HepG2 (cell line): ENCODE results near the gene HCFC1R1. TPM values are rescaled to one million over a fixed set of nuclear protein-coding genes. Genes with fewer than 3 reads are reported as not detected.

Experiments used
- ATAD3A ChIP-seq: sonication (generic); formaldehyde crosslinking; IDR thresholded peaks from 2 replicates; pipeline ENCODE4 v1.4.0; 2020; ENCODE audit warnings: missing genetic modification reagents
- BCL6 ChIP-seq: IDR thresholded peaks from 2 replicates; pipeline ENCODE4 v1.6.1; 2016; ENCODE audit warnings: missing genetic modification reagents, missing compliant biosample characterization
- IRX3 ChIP-seq: sonication (generic); formaldehyde crosslinking; IDR thresholded peaks from 2 replicates; pipeline ENCODE4 v1.8.1; 2023; ENCODE audit warnings: mild to moderate bottlenecking, low read depth, missing genetic modification reagents, borderline replicate concordance
- MEF2D ChIP-seq: sonication (generic); formaldehyde crosslinking; IDR thresholded peaks from 2 replicates; pipeline ENCODE4 v1.5.1; 2020; ENCODE audit warnings: mild to moderate bottlenecking, missing genetic modification reagents
- PAXIP1 ChIP-seq: sonication (generic); formaldehyde crosslinking; conservative IDR thresholded peaks from 2 replicates; pipeline ENCODE4 v1.4.0; 2020; ENCODE audit warnings: mild to moderate bottlenecking, missing genetic modification reagents, moderate library complexity
- POGZ ChIP-seq: sonication (generic); formaldehyde crosslinking; IDR thresholded peaks from 2 replicates; pipeline ENCODE4 v1.4.0; 2020; ENCODE audit warnings: mild to moderate bottlenecking, missing genetic modification reagents
- RNF219 ChIP-seq: sonication (generic); formaldehyde crosslinking; IDR thresholded peaks from 2 replicates; pipeline ENCODE4 v1.5.0; 2020; ENCODE audit warnings: mild to moderate bottlenecking, missing genetic modification reagents
- SETDB1 ChIP-seq: sonication (generic); formaldehyde crosslinking; IDR thresholded peaks from 2 replicates; pipeline ENCODE4 v1.5.1; 2020; ENCODE audit warnings: missing genetic modification reagents, mild to moderate bottlenecking, borderline replicate concordance
- SOX5 ChIP-seq: IDR thresholded peaks from 2 replicates; pipeline ENCODE4 v1.6.1; 2016; ENCODE audit warnings: borderline replicate concordance
- SRY ChIP-seq: sonication (generic); formaldehyde crosslinking; IDR thresholded peaks from 2 replicates; pipeline ENCODE4 v1.8.0; 2022; ENCODE audit warnings: mild to moderate bottlenecking, missing genetic modification reagents
- YY1 ChIP-seq: IDR thresholded peaks from 2 replicates; pipeline ENCODE4 v1.6.1; 2011; ENCODE audit warnings: low read length, low read depth, moderate library complexity, mild to moderate bottlenecking; ENCODE audit not compliant: insufficient read depth, insufficient replicate concordance
- ZBTB4 ChIP-seq: sonication (generic); formaldehyde crosslinking; IDR thresholded peaks from 2 replicates; pipeline ENCODE4 v1.4.0; 2020; ENCODE audit warnings: missing genetic modification reagents, mild to moderate bottlenecking, borderline replicate concordance
- ZBTB44 ChIP-seq: sonication (generic); formaldehyde crosslinking; IDR thresholded peaks from 2 replicates; pipeline ENCODE4 v1.4.0; 2020; ENCODE audit warnings: missing genetic modification reagents
- ZNF296 ChIP-seq: sonication (generic); formaldehyde crosslinking; conservative IDR thresholded peaks from 2 replicates; pipeline ENCODE4 v1.5.0; 2020; ENCODE audit warnings: mild to moderate bottlenecking, missing genetic modification reagents
- ZNF530 ChIP-seq: sonication (generic); formaldehyde crosslinking; IDR thresholded peaks from 2 replicates; pipeline ENCODE4 v1.5.0; 2020; ENCODE audit warnings: low read depth, mild to moderate bottlenecking, missing genetic modification reagents
- ZNF580 ChIP-seq: IDR thresholded peaks from 2 replicates; pipeline ENCODE4 v1.6.1; 2016; ENCODE audit warnings: low read depth, borderline replicate concordance
- ZNF772 ChIP-seq: sonication (generic); formaldehyde crosslinking; IDR thresholded peaks from 2 replicates; pipeline ENCODE4 v1.5.0; 2020; ENCODE audit warnings: mild to moderate bottlenecking, missing genetic modification reagents
- ZNF780A ChIP-seq: sonication (generic); formaldehyde crosslinking; IDR thresholded peaks from 2 replicates; pipeline ENCODE4 v1.8.0; 2022; ENCODE audit warnings: mild to moderate bottlenecking, missing genetic modification reagents, moderate library complexity
- polyA plus RNA-seq, 8 experiments: library from polyadenylated mRNA; depleted of rRNA in 3 of 8; stranded (reverse) in 7 of 8; unstranded in 1 of 8; fragments of >200 nt; fragmentation: Illumina TruSeq in 4 of 8; extraction: Trizol in 4 of 8; gene quantifications; 2 replicates each; pipeline versions ENCODE4 v1.2.1 to v1.2.3, GENCODE V29; 2011 to 2016; ENCODE audit warnings: low read depth in 4 of 8, missing spikeins in 1 of 8, mixed read lengths in 1 of 8; ENCODE audit not compliant: insufficient read depth in 1 of 8
- total RNA-seq, 5 experiments: library from RNA; depleted of rRNA; stranded (reverse); fragments of >200 nt; fragmentation: Illumina TruSeq; extraction: Trizol; gene quantifications; 2 replicates each; pipeline ENCODE4 v1.2.3, GENCODE V29; 2016; ENCODE audit warnings: low read depth in 1 of 5

Gene HCFC1R1
- total and polyA plus RNA-seq, 2 of the 13 experiments (the other 11 are each of a cell fraction or from before 2014, with no cell fraction given) = 13.8 to 16.1 TPM

GRCh38 chr16:3027983-3028715 lies 4.4 kb upstream of the HCFC1R1 start (continued):
- no peak; the same call in 1 of the 2 replicates for TF ChIP-seq PAXIP1 (CRISPR knock-in tag)
- no peak for TF ChIP-seq ZNF530 (CRISPR knock-in tag)
- no peak for TF ChIP-seq MEF2D
- TF ChIP-seq SRY (CRISPR knock-in tag) = no peak
- no peak for TF ChIP-seq ZBTB44 (CRISPR knock-in tag)
- TF ChIP-seq IRX3 = no peak
- peak; percentile 54 for TF ChIP-seq YY1
- TF ChIP-seq ZBTB4 = 0 out of 2 replicates have a peak, but pooled peaks have one; percentile 31
- TF ChIP-seq SOX5 (CRISPR knock-in tag) = 0 out of 2 replicates have a peak, but pooled peaks have one; percentile 23
- no peak for TF ChIP-seq POGZ
- no peak for TF ChIP-seq ZNF780A (CRISPR knock-in tag)
- peak; percentile 19; the same call in 1 of the 2 replicates for TF ChIP-seq BCL6
- TF ChIP-seq RNF219 (CRISPR knock-in tag) = no peak
- no peak for TF ChIP-seq SETDB1 (CRISPR knock-in tag)
- no peak for TF ChIP-seq ZNF296 (CRISPR knock-in tag)
- TF ChIP-seq ATAD3A (CRISPR knock-in tag) = no peak
- peak; percentile 88; the same call in 1 of the 2 replicates for TF ChIP-seq ZNF580
- TF ChIP-seq ZNF772 (CRISPR knock-in tag) = no peak
